Mononuclear cell (primary cell): ENCODE results near the gene WIPI1. TPM values are rescaled to one million over a fixed set of nuclear protein-coding genes. Genes with fewer than 3 reads are reported as not detected.

Source experiments
- H3K27me3 ChIP-seq: 2 replicates; pipeline ENCODE4 v1.6.0; 2011; ENCODE audit warnings: low read length, control low read depth; ENCODE audit not compliant: insufficient read depth
- H3K4me1 ChIP-seq: 2 replicates; pipeline ENCODE4 v1.5.1; 2011; ENCODE audit warnings: mild to moderate bottlenecking, low read length, control low read depth; ENCODE audit not compliant: insufficient read depth
- H3K4me3 ChIP-seq: 2 replicates; pipeline ENCODE4 v1.5.1; 2011; ENCODE audit warnings: mild to moderate bottlenecking, low read length, moderate library complexity
- H3K9me3 ChIP-seq: 2 replicates; pipeline ENCODE4 v1.5.1; 2011; ENCODE audit warnings: low read depth, mild to moderate bottlenecking, control low read depth, low read length
- total RNA-seq: library from RNA; depleted of rRNA; stranded (reverse); fragments of >200 nt; gene quantifications from one replicate; pipeline ENCODE4 v1.2.3, GENCODE V29; 2012

The WIPI1 gene
- total RNA-seq, 1 donor, result 17.8 TPM

GRCh38 chr17:68397108-68397536, 60.2 kb downstream of the WIPI1 start:
- Histone ChIP-seq H3K4me3 (no peak overlapping the region), H3K4me1 (peaks cover 25% of the 10 kb centered on the region), H3K9me3 (no peaks in the 10 kb centered on the region), H3K27me3 (no peaks in the 10 kb centered on the region)

GRCh38 chr17:68396226-68397107, 60.8 kb downstream of the WIPI1 start:
- H3K4me1 ChIP-seq, result peaks cover 25% of the 10 kb centered on the region
- H3K27me3 ChIP-seq, result no peaks in the 10 kb centered on the region
- H3K4me3 ChIP-seq, result no peak overlapping the region
- no peaks in the 10 kb centered on the region for H3K9me3 ChIP-seq

GRCh38 chr17:68394608-68395331, 62.5 kb downstream of the WIPI1 start:
- H3K4me3 ChIP-seq, result no peak overlapping the region
- no peaks in the 10 kb centered on the region for H3K9me3 ChIP-seq
- no peaks in the 10 kb centered on the region for H3K27me3 ChIP-seq
- peaks cover 20% of the 10 kb centered on the region for H3K4me1 ChIP-seq

- H3K4me1 ChIP-seq, result peaks cover 1% of the 10 kb centered on the region
- no peaks in the 10 kb centered on the region for H3K27me3 ChIP-seq
- no peaks in the 10 kb centered on the region for H3K9me3 ChIP-seq
- no peak overlapping the region for H3K4me3 ChIP-seq
Measured at GRCh38 chr17:68391561-68392268, 65.6 kb downstream of the WIPI1 start.

GRCh38 chr17:68390888-68391545, 66.3 kb downstream of the WIPI1 start:
- no peaks in the 10 kb centered on the region for H3K9me3 ChIP-seq
- H3K27me3 ChIP-seq, result no peaks in the 10 kb centered on the region
- no peak overlapping the region for H3K4me3 ChIP-seq
- H3K4me1 ChIP-seq, result no peaks in the 10 kb centered on the region

- Histone ChIP-seq H3K9me3 (no peaks in the 10 kb centered on the region), H3K4me3 (no peak overlapping the region), H3K4me1 (peaks cover 6% of the 10 kb centered on the region), H3K27me3 (no peaks in the 10 kb centered on the region)
Measured at GRCh38 chr17:68389041-68389440, 68.3 kb downstream of the WIPI1 start.

- Histone ChIP-seq H3K4me3 (no peak overlapping the region), H3K27me3 (no peaks in the 10 kb centered on the region), H3K4me1 (peaks cover 16% of the 10 kb centered on the region), H3K9me3 (no peaks in the 10 kb centered on the region)
Measured at GRCh38 chr17:68387435-68388218, 69.7 kb downstream of the WIPI1 start.

GRCh38 chr17:68385490-68386215, 71.6 kb downstream of the WIPI1 start:
- H3K4me3 ChIP-seq, result no peak overlapping the region
- H3K9me3 ChIP-seq, result no peaks in the 10 kb centered on the region
- peaks cover 16% of the 10 kb centered on the region for H3K4me1 ChIP-seq
- no peaks in the 10 kb centered on the region for H3K27me3 ChIP-seq

- no peaks in the 10 kb centered on the region for H3K9me3 ChIP-seq
- no peaks in the 10 kb centered on the region for H3K27me3 ChIP-seq
Measured at GRCh38 chr17:68384941-68385340, 72.4 kb downstream of the WIPI1 start.

GRCh38 chr17:68384471-68384870, 72.8 kb downstream of the WIPI1 start:
- no peaks in the 10 kb centered on the region for H3K27me3 ChIP-seq
- H3K4me3 ChIP-seq, result no peak overlapping the region
- no peaks in the 10 kb centered on the region for H3K9me3 ChIP-seq
- peaks cover 16% of the 10 kb centered on the region for H3K4me1 ChIP-seq

More at GRCh38 chr17:68384941-68385340, 72.4 kb downstream of the WIPI1 start:
- no peak overlapping the region for H3K4me3 ChIP-seq
- peaks cover 16% of the 10 kb centered on the region for H3K4me1 ChIP-seq

GRCh38 chr17:68383443-68384321, 73.6 kb downstream of the WIPI1 start:
- Histone ChIP-seq H3K9me3 (no peaks in the 10 kb centered on the region), H3K4me3 (no peak overlapping the region), H3K27me3 (no peaks in the 10 kb centered on the region), H3K4me1 (peaks cover 16% of the 10 kb centered on the region)

- Histone ChIP-seq H3K4me3 (no peak overlapping the region), H3K27me3 (no peaks in the 10 kb centered on the region), H3K4me1 (peaks cover 20% of the 10 kb centered on the region), H3K9me3 (no peaks in the 10 kb centered on the region)
Measured at GRCh38 chr17:68383120-68383442, 74.2 kb downstream of the WIPI1 start.

- H3K4me1 ChIP-seq, result peaks cover 25% of the 10 kb centered on the region
- no peaks in the 10 kb centered on the region for H3K9me3 ChIP-seq
- H3K27me3 ChIP-seq, result no peaks in the 10 kb centered on the region
- no peak overlapping the region for H3K4me3 ChIP-seq
Measured at GRCh38 chr17:68382582-68383085, 74.7 kb downstream of the WIPI1 start.
